ENCODE measurements around the gene CELF4.

Gene CELF4

DNA sequence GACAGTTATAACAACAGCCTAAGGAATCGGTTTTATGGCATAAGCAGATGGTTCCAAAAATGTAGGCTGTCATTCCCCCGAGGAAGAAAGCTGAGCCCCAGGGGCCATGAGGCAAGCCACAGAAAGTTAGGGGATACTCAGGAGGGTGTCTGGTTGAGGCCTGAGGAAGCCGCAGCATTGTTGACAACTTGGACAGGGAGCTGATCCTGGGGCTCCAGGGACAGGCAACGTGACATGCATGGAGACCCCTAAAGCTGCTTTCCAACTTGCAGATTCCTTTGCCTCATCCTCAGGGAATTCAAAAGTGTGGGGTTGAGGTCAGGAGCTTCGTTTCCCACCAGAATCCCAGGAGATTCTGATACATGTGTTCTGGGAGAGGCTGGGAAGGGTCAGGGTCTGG, 20.9 kb downstream of the CELF4 start:
- no peak overlapping the region for H3K4me3 ChIP-seq
- TF ChIP-seq, protein P1, sequence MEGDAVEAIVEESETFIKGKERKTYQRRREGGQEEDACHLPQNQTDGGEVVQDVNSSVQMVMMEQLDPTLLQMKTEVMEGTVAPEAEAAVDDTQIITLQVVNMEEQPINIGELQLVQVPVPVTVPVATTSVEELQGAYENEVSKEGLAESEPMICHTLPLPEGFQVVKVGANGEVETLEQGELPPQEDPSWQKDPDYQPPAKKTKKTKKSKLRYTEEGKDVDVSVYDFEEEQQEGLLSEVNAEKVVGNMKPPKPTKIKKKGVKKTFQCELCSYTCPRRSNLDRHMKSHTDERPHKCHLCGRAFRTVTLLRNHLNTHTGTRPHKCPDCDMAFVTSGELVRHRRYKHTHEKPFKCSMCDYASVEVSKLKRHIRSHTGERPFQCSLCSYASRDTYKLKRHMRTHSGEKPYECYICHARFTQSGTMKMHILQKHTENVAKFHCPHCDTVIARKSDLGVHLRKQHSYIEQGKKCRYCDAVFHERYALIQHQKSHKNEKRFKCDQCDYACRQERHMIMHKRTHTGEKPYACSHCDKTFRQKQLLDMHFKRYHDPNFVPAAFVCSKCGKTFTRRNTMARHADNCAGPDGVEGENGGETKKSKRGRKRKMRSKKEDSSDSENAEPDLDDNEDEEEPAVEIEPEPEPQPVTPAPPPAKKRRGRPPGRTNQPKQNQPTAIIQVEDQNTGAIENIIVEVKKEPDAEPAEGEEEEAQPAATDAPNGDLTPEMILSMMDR (IDR thresholded peaks at IDR 0.05), result no peak
- H3K27ac ChIP-seq, result no peak overlapping the region
- DNase-seq (ENCODE audit: low spot score), result no peak

DNA sequence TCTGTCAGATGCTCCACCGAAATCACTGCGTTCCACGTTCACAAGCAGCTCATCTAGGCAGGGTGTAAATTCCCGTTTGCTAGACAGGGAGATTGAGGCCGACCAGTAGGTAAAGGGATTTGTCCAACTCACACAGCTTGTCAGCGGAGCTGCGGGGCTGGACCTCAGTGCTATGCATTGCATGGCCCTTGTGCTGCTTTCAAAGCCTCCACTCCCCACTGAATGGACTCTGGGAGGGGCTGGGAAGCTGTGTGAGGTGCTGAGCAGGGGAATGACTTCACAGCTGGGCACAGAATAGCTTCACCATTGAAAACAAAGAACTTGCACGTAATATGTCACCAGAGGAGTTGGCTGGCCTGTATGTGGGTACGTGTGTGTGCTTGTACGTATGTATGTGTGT, 21.4 kb downstream of the CELF4 start:
- TF ChIP-seq, protein P1 (IDR thresholded peaks at IDR 0.05), result no peak

DNA sequence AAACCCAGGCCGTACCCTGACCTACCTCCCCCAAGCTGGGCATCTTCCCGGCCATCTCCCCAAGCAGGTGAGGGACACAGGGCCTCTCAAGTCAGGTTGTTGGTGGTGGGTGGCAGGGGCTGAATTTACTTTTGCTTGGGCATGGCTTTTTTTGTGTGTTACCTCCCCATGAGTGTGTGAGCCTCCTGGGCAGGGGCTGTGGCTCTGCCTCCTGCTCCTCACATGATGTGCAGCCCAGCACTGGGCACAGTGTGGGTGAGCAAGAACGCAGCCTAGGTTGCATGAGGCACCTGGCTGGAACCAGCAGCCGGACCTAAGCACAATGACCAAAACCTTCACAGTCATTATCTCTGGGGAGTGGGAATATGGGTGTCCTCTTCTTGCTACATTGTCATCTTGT, 22.3 kb downstream of the CELF4 start:
- Histone ChIP-seq H3K27ac (no peak overlapping the region), H3K4me3 (no peak overlapping the region)
- no peak for DNase-seq (ENCODE audit: low spot score)
- TF ChIP-seq, protein P1 (IDR thresholded peaks at IDR 0.05), result no peak

More for the DNA sequence above, 21.4 kb downstream of the CELF4 start:
- Histone ChIP-seq H3K27ac (no peak overlapping the region), H3K4me3 (no peak overlapping the region)
- no peak for DNase-seq (ENCODE audit: low spot score)

DNA sequence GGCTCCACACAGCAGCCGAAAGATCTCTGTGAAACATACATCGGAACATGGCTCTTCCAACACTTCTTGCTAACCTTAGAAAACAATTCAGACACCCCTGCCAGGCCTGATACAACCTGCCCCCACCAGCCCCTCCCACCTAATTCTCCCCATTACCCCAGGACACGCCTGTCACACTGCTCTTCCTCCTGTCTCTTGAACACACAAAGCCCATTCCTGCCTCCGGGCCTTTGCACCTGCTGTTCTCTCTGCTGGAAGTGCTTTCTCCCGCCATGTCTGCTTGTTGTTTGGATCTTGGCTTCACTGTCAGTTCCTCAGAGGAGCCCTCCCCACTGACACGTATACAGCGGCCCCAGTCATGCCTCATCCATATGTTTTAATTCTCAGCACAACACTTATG, 24.1 kb downstream of the CELF4 start:
- TF ChIP-seq, protein P1 (IDR thresholded peaks at IDR 0.05), result no peak
- Histone ChIP-seq H3K4me3 (no peak overlapping the region), H3K27ac (no peak overlapping the region)
- no peak for DNase-seq (ENCODE audit: low spot score)

DNA sequence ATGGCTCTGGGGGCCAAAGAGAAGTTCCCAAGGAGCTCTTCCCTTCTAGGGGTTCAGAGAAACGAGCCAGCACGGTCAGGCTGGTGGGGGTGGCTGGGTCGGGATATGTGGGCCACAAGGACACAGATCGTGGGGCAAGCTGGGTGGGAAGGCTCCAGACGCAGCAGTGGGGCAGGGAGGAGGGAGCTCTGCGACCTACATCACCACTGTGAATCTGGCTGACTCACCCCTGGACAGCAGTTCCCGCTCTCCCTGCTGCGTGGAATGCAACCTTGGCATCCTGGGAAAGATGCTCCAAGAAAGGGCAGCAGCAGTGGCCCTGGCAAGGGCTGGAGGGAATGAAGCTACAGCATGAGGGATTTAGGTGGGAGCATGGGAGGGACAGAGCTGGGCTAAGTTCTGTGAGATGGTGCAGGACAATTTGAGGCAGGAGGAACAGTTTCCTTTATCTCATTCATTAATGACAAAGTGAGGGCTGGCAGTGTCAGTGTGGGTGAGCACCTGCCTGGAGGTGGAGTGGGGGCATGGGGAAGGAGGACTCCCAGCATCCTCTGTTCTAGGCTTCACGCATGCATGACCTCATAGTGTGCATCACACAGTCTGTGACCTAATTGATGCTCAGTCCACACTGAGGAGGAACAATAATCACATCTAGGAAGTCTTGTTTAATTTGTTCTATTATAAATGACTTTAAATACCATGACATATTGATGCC, 25.0 kb downstream of the CELF4 start:
- TF ChIP-seq, protein P1 (IDR thresholded peaks at IDR 0.05), result no peak

DNA sequence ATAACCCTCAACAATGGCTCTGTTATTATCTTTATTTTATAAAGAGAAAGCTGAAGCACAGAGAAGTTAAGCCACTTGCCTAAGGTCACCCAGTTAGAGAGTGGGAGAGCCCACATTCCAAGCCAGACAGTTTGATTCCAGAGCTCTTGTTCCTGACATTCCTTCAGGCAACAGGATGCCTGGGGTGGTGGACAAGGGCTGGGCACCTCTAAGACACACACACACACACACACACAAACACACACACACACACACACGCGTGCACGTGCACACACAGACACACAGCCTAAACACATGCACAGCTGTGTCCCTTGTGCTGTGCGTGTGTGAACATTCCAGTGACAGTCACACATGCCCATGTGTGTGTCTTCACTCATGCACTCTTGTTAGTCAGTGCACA, 26.4 kb downstream of the CELF4 start:
- DNase-seq (ENCODE audit: low spot score), result no peak
- TF ChIP-seq, protein P1 (IDR thresholded peaks at IDR 0.05), result no peak
- Histone ChIP-seq H3K4me3 (no peak overlapping the region), H3K27ac (no peak overlapping the region)

More for the DNA sequence above, 25.0 kb downstream of the CELF4 start:
- H3K4me3 ChIP-seq, result no peak overlapping the region
- no peak for DNase-seq (ENCODE audit: low spot score)
- no peak overlapping the region for H3K27ac ChIP-seq

DNA sequence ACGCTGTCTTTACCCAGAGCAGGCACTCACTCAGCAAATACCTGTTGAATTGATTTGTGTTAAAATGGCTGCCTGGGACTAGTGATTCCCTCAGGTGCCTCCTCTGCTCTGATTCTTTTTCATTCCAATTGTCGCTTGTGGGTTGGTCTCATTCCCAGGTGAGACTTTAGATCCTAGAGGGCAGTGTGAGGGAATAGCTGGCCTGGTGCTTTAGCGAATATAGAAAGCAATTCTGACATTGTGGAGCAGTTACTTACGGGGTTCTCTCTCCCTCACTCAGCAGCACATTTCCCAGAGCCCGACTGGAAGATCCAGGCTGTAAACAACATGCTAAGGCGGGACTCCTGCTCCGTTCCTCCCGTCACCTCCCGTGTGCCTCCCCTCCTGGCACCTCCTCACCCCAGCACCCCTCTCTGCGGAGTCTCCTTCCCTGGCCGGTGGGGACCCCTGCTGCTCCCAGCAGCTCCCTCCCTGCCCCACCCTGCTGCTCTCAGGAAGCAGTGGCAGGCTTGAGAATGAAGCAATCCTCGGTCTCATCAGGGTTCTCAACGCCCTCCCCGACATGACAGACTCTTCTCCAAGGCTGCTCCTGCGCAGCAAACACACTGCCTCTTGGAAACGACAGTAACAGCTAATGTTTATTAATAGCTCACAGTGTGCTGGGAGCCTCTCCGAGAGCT, 26.9 kb downstream of the CELF4 start:
- Histone ChIP-seq H3K27ac (no peak overlapping the region), H3K4me3 (no peak overlapping the region)
- DNase-seq (ENCODE audit: low spot score), result no peak
- TF ChIP-seq, protein P1 (IDR thresholded peaks at IDR 0.05), result no peak

All from coronary artery (tissue), 2 donors.